HCT116 (cell line): ENCODE results near the gene CACNA1C. TPM values are rescaled to one million over a fixed set of nuclear protein-coding genes. Genes with fewer than 3 reads are reported as not detected.

ENCODE experiments used
- ATAC-seq: fragments of 200-7000 bp; cut with Tn5 transposase; 2 replicates; pipeline ENCODE4 v1.9.1; 2020; ENCODE audit warnings: mild to moderate bottlenecking, moderate library complexity
- BruUV-seq: library from RNA; stranded (reverse); fragments of 400-500 nt; replicated peaks from 2 replicates; lab custom pipeline; 2021; lab: Mats Ljungman, UMichigan
- CTCF ChIA-PET: fragments of 300-600 bp; sonication (Branson Sonifier 250); formaldehyde crosslinking; loops from one replicate; lab custom pipeline; 2021; ENCODE audit warnings: antibody characterized with exemption; lab: Charles Lee
- POLR2A ChIA-PET: fragments of 300-600, 350-600 bp; sonication (Branson Sonifier 250); formaldehyde crosslinking; loops from one replicate; lab custom pipeline; 2021; ENCODE audit warnings: antibody characterized with exemption; lab: Charles Lee
- RAD21 ChIA-PET, 2 experiments: fragments of 300-600 bp; sonication (Branson Sonifier 250); formaldehyde crosslinking; loops; one replicate each; lab custom pipeline; 2023; ENCODE audit warnings: low total read pairs in 2 of 2; ENCODE audit not compliant: uncharacterized antibody in 2 of 2, unreplicated experiment in 2 of 2, low non-redundant PET in 1 of 2; lab: Charles Lee
- DNase-seq: peaks from one replicate; pipeline ENCODE4 v3.0.0-alpha.2; 2010; ENCODE audit warnings: low read depth, low spot score
- H2AFZ ChIP-seq: fragments of 200-600 bp; shearing (Covaris generic), sonication (generic); 2 replicates; pipeline ENCODE4 v1.6.1; 2017; ENCODE audit warnings: low read depth, mixed run types, mixed read lengths, antibody characterized with exemption, low read length; ENCODE audit not compliant: poor library complexity, severe bottlenecking
- H3K27ac ChIP-seq: 2 replicates; pipeline ENCODE4 v1.5.1; 2012; ENCODE audit warnings: low read depth, low read length
- H3K27me3 ChIP-seq: fragments of 200-600 bp; sonication (generic); 2 replicates; pipeline ENCODE4 v1.6.1; 2016; ENCODE audit warnings: mixed run types, low read length, mixed read lengths; ENCODE audit not compliant: insufficient read depth
- H3K36me3 ChIP-seq, 2 experiments: fragments of 200-500 bp in 1 of 2; fragments of 200-600 bp in 1 of 2; sonication (Bioruptor generic) in 1 of 2; sonication (generic) in 1 of 2; 2 replicates each; pipeline versions ENCODE4 v1.5.1 to v1.6.1; 2014 to 2016; ENCODE audit warnings: low read length in 2 of 2, inconsistent platforms in 1 of 2, mixed read lengths in 1 of 2, mixed run types in 1 of 2; ENCODE audit not compliant: insufficient read depth in 2 of 2, control insufficient read depth in 1 of 2
- H3K4me1 ChIP-seq, 2 experiments: fragments of 200-600 bp in 1 of 2; sonication (generic) in 1 of 2; 2 replicates each; pipeline versions ENCODE4 v1.5.1 to v1.6.1; 2012 to 2017; ENCODE audit warnings: low read length in 2 of 2, inconsistent platforms in 1 of 2, mild to moderate bottlenecking in 1 of 2, mixed read lengths in 1 of 2, mixed run types in 1 of 2, moderate library complexity in 1 of 2; ENCODE audit not compliant: insufficient read depth in 2 of 2, control insufficient read depth in 1 of 2
- H3K4me2 ChIP-seq: fragments of 200-600 bp; sonication (generic); 2 replicates; pipeline ENCODE4 v1.6.1; 2017; ENCODE audit warnings: mixed run types, low read length, mixed read lengths
- H3K4me3 ChIP-seq, 2 experiments: fragments of 200-600 bp in 1 of 2; sonication (generic) in 1 of 2; replicated peaks in 1 of 2; 2 replicates each; pipeline ENCODE4 v1.5.1; 2011 to 2016; ENCODE audit warnings: low read length in 2 of 2, control low read depth in 1 of 2, low read depth in 1 of 2, mild to moderate bottlenecking in 1 of 2, mixed read lengths in 1 of 2, mixed run types in 1 of 2
- H3K79me2 ChIP-seq: fragments of 200-600 bp; sonication (generic); 2 replicates; pipeline ENCODE4 v1.6.1; 2017; ENCODE audit warnings: mild to moderate bottlenecking, mixed run types, low read length, moderate library complexity, mixed read lengths; ENCODE audit not compliant: insufficient read depth
- H3K9ac ChIP-seq: fragments of 200-600 bp; sonication (generic); 2 replicates; pipeline ENCODE4 v1.6.1; 2016; ENCODE audit warnings: low read length, mixed read lengths
- H3K9me2 ChIP-seq: fragments of 200-600 bp; sonication (generic), shearing (Covaris generic); 2 replicates; pipeline ENCODE4 v1.6.1; 2017; ENCODE audit warnings: mixed run types, mild to moderate bottlenecking, moderate library complexity; ENCODE audit not compliant: insufficient read depth
- H3K9me3 ChIP-seq, 2 experiments: fragments of 200-500 bp in 1 of 2; fragments of 200-600 bp in 1 of 2; sonication (Bioruptor generic) in 1 of 2; sonication (generic) in 1 of 2; 2 replicates each; pipeline ENCODE4 v1.6.1; 2014 to 2017; ENCODE audit warnings: low read length in 2 of 2, mixed read lengths in 2 of 2, inconsistent platforms in 1 of 2, low read depth in 1 of 2, mild to moderate bottlenecking in 1 of 2, mixed run types in 1 of 2, moderate library complexity in 1 of 2; ENCODE audit not compliant: control insufficient read depth in 1 of 2, insufficient read depth in 1 of 2
- H4K20me1 ChIP-seq: fragments of 200-600 bp; sonication (generic), shearing (Covaris generic); 2 replicates; pipeline ENCODE4 v1.6.1; 2017; ENCODE audit warnings: mixed run types, mild to moderate bottlenecking, moderate library complexity; ENCODE audit not compliant: insufficient read depth
- CBX3 ChIP-seq: IDR thresholded peaks from 2 replicates; pipeline ENCODE4 v1.6.1; 2012; ENCODE audit warnings: low read depth
- CEBPB ChIP-seq: IDR thresholded peaks from 2 replicates; pipeline ENCODE4 v1.6.1; 2012; ENCODE audit warnings: low read depth
- CTCF ChIP-seq, 3 experiments: fragments of 200-600 bp in 1 of 3; sonication (generic) in 1 of 3; IDR thresholded peaks in 2 of 3; conservative IDR thresholded peaks in 1 of 3; 2 replicates each; pipeline ENCODE4 v1.5.1; 2012 to 2017; ENCODE audit warnings: low read depth in 2 of 3, low read length in 2 of 3, antibody characterized with exemption in 1 of 3, borderline replicate concordance in 1 of 3, control low read depth in 1 of 3, mild to moderate bottlenecking in 1 of 3, mixed read lengths in 1 of 3, mixed run types in 1 of 3, moderate library complexity in 1 of 3; ENCODE audit not compliant: insufficient read depth in 1 of 3
- EGR1 ChIP-seq: IDR thresholded peaks from 2 replicates; pipeline ENCODE4 v1.6.1; 2012; ENCODE audit warnings: low read depth
- ELF1 ChIP-seq: IDR thresholded peaks from 2 replicates; pipeline ENCODE4 v1.6.1; 2012; ENCODE audit warnings: low read depth, borderline replicate concordance
- FOSL1 ChIP-seq: IDR thresholded peaks from 2 replicates; pipeline ENCODE4 v1.6.1; 2012; ENCODE audit warnings: low read depth
- JUND ChIP-seq: IDR thresholded peaks from 2 replicates; pipeline ENCODE4 v1.6.1; 2012
- MAX ChIP-seq: IDR thresholded peaks from 2 replicates; pipeline ENCODE4 v1.6.1; 2012
- POLR2A ChIP-seq: IDR thresholded peaks from 2 replicates; pipeline ENCODE4 v1.7.0; 2011; ENCODE audit warnings: borderline replicate concordance; ENCODE audit not compliant: insufficient read depth, insufficient read length; ENCODE audit errors: extremely low read depth
- POLR2AphosphoS5 ChIP-seq: IDR thresholded peaks from 2 replicates; pipeline ENCODE4 v1.6.1; 2011; ENCODE audit warnings: mild to moderate bottlenecking, low read depth, low read length, moderate library complexity
- REST ChIP-seq: IDR thresholded peaks from 2 replicates; pipeline ENCODE4 v1.6.1; 2012; ENCODE audit warnings: low read depth
- SRF ChIP-seq: IDR thresholded peaks from 2 replicates; pipeline ENCODE4 v1.6.1; 2012; ENCODE audit warnings: low read depth
- YY1 ChIP-seq: IDR thresholded peaks from 2 replicates; pipeline ENCODE4 v1.6.1; 2011; ENCODE audit warnings: low read length, low read depth, moderate library complexity, mild to moderate bottlenecking; ENCODE audit not compliant: insufficient replicate concordance; ENCODE audit errors: extremely low read depth
- ZFX ChIP-seq: fragments of 450-650 bp; IDR thresholded peaks from 2 replicates; pipeline ENCODE4 v1.6.1; 2017
- intact Hi-C: fragments of 100-400 bp; cut with micrococcal nuclease; formaldehyde crosslinking; loops from 2 replicates; pipeline ENCODE4 v1.10.0; 2022
- total RNA-seq: library from RNA; stranded (reverse); gene quantifications from one replicate; pipeline ENCODE4 v1.2.1, GENCODE V29; 2021; ENCODE audit not compliant: unreplicated experiment
- TF ChIP-seq, protein P1 (sequence below): IDR thresholded peaks from 2 replicates; pipeline ENCODE4 v1.6.1; 2012

Gene CACNA1C
- total RNA-seq, 1 experiment from 2014 or later: 0.05 TPM

DNA sequence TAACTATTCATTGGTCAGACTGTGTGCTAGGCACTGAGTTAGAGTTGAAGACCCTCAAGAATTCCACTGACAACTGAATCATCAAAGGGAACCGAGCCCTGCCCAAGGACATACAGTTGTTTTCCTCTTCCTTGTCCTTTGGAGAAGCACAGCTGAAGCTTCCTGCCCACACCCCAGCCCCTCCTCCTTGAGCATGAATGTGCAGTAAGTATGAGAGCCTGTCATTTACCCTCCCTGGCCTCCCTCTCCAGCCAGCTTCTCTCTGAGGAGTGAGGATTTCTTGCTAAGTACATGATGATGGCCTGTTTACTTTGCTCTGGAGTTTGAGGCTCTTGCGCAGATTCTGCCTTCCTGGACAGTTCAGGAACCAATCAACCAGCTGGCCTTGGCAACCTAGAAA lies 235.2 kb downstream of the CACNA1C start:
- H3K9me2 ChIP-seq: no peaks in the 10 kb centered on the region
- H3K4me3 ChIP-seq: no peak overlapping the region
- ChIA-PET POLR2A (no interaction called here), RAD21 (no interaction called here), CTCF (interaction anchor here (0.7 to 1.3 kb wide), 3 partner anchors 73 to 295 kb away, joined by 3 read pairs; no protein-coding TSS in a partner anchor)
- no peak overlapping the region for H3K4me2 ChIP-seq
- H3K4me1 ChIP-seq: peaks cover 0 to 6% of the 10 kb centered on the region in 2 experiments; a peak in 1 of 4 replicates
- intact Hi-C loops: loop anchor here (10.0 kb wide), 1 partner anchor 297 kb away; no protein-coding TSS in a partner anchor
- H3K27ac ChIP-seq: no peak overlapping the region
- no TSS peak for BruUV-seq
- H3K27me3 ChIP-seq: no peaks in the 10 kb centered on the region
- no peaks in the 10 kb centered on the region for H3K36me3 ChIP-seq
- H3K9me3 ChIP-seq: no peaks in the 10 kb centered on the region
- TF ChIP-seq FOSL1 (no peak), POLR2A (no peak), EGR1 (no peak), CBX3 (no peak), POLR2AphosphoS5 (no peak), CTCF (IDR thresholded peaks at IDR 0.05 in 2 of 3, conservative IDR thresholded peaks at IDR 0.05 in 1 of 3; ENCODE audit: borderline replicate concordance in 1 of 3, insufficient read depth in 1 of 3, low read depth in 2 of 3, low read length in 2 of 3) (no peak), REST (no peak), JUND (no peak), ZFX (no peak), CEBPB (no peak), MAX (no peak), YY1 (no peak), SRF (no peak), ELF1 (no peak)
- TF ChIP-seq, protein P1, sequence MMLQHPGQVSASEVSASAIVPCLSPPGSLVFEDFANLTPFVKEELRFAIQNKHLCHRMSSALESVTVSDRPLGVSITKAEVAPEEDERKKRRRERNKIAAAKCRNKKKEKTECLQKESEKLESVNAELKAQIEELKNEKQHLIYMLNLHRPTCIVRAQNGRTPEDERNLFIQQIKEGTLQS: no peak
- ATAC-seq: no peak
- no peak overlapping the region for H2AFZ ChIP-seq
- no peaks in the 10 kb centered on the region for H4K20me1 ChIP-seq
- H3K9ac ChIP-seq: no peak overlapping the region
- no peak for DNase-seq
- no peaks in the 10 kb centered on the region for H3K79me2 ChIP-seq
